ENCODE measurements around the gene TSPAN1.
"Not testable (repeated sequence)": the region's sequence is repeated elsewhere in the genome, so short reads cannot be mapped to it uniquely, and the experiment has no call there.

TSPAN1 gene

GRCh38 chr1:46203738-46204405 is 29.0 kb downstream of the TSPAN1 start:
- peak in 5 of 42 donors; percentile 17 to 59 (median 40) for DNase-seq
- intact Hi-C loops (cut with DNase I): no loop called here

GRCh38 chr1:46204406-46204742 is 29.5 kb downstream of the TSPAN1 start:
- DNase-seq: peak in 17 of 42 donors; percentile 24 to 66 (median 40)
- intact Hi-C loops (cut with DNase I): no loop called here

- intact Hi-C loops (cut with DNase I): no loop called here
- no peak for DNase-seq
These were observed 30.3 kb downstream of the TSPAN1 start for GRCh38 chr1:46205141-46205540.

GRCh38 chr1:46205791-46206190 is 30.9 kb downstream of the TSPAN1 start:
- DNase-seq: peak in 13 of 42 donors; percentile 26 to 74 (median 52)
- intact Hi-C loops (cut with DNase I): no loop called here

- DNase-seq: no peak
- intact Hi-C loops (cut with DNase I): no loop called here
These were observed 31.5 kb downstream of the TSPAN1 start for GRCh38 chr1:46206399-46206798.

GRCh38 chr1:46210561-46210960 is 35.7 kb downstream of the TSPAN1 start:
- intact Hi-C loops (cut with DNase I): no loop called here
- DNase-seq: no peak

GRCh38 chr1:46211051-46211450 is 36.2 kb downstream of the TSPAN1 start:
- DNase-seq: no peak

GRCh38 chr1:46215504-46215903 is 40.6 kb downstream of the TSPAN1 start:
- DNase-seq: no peak
- intact Hi-C loops (cut with DNase I): no loop called here

More at GRCh38 chr1:46211051-46211450, 36.2 kb downstream of the TSPAN1 start:
- intact Hi-C loops (cut with DNase I): no loop called here

GRCh38 chr1:46218443-46218842 is 43.6 kb downstream of the TSPAN1 start:
- DNase-seq: no peak
- intact Hi-C loops (cut with DNase I): no loop called here

GRCh38 chr1:46219551-46220520 is 44.9 kb downstream of the TSPAN1 start:
- DNase-seq: peak in 5 of 42 donors; percentile 19 to 54 (median 36)
- intact Hi-C loops (cut with DNase I): loop anchor here (5.0 kb wide), 1 partner anchor 183 kb away; no protein-coding TSS in a partner anchor

GRCh38 chr1:46220808-46221207 is 45.9 kb downstream of the TSPAN1 start:
- no peak for DNase-seq
- intact Hi-C loops (cut with DNase I): loop anchor here (5.0 kb wide), 1 partner anchor 184 kb away; no protein-coding TSS in a partner anchor

- intact Hi-C loops (cut with DNase I): loop anchor here (2.0 to 5.0 kb wide), 2 partner anchors 43 to 184 kb away; no protein-coding TSS in a partner anchor
These were observed 46.9 kb downstream of the TSPAN1 start for GRCh38 chr1:46221749-46222148.

GRCh38 chr1:46223055-46223454 is 48.2 kb downstream of the TSPAN1 start:
- intact Hi-C loops (cut with DNase I): loop anchor here (2.0 to 5.0 kb wide), 2 partner anchors 44 to 186 kb away; no protein-coding TSS in a partner anchor
- DNase-seq: not testable (repeated sequence)

More at GRCh38 chr1:46221749-46222148, 46.9 kb downstream of the TSPAN1 start:
- DNase-seq: peak; percentile 72 to 95 (median 89)

- intact Hi-C loops (cut with DNase I): loop anchor here (2.0 to 5.0 kb wide), 2 partner anchors 45 to 186 kb away; no protein-coding TSS in a partner anchor
- DNase-seq: peak; percentile 54 to 93 (median 80)
These were observed 48.6 kb downstream of the TSPAN1 start for GRCh38 chr1:46223472-46223943.

- peak in 5 of 42 donors; percentile 26 to 48 (median 39) for DNase-seq
- intact Hi-C loops (cut with DNase I): loop anchor here (5.0 kb wide), 1 partner anchor 188 kb away; no protein-coding TSS in a partner anchor
These were observed 50.1 kb downstream of the TSPAN1 start for GRCh38 chr1:46224966-46225365.

- intact Hi-C loops (cut with DNase I); DNase-seq: not testable (repeated sequence)
These were observed 56.3 kb downstream of the TSPAN1 start for GRCh38 chr1:46231231-46231630.
